ENCODE measurements around the gene SLC49A4. TPM values are rescaled to one million over a fixed set of nuclear protein-coding genes. Genes with fewer than 3 reads are reported as not detected.

SLC49A4 gene
- total and polyA plus RNA-seq, 12 donors, result 2.2 to 40.8 (median 17.5) TPM

- DNase-seq, result no peak
- Histone ChIP-seq H3K36me3 (replicated peaks in 1 of 2) (no peaks in the 10 kb centered on the region), H3K27ac (no peak overlapping the region), H3K9me3 (replicated peaks in 1 of 3) (no peaks in the 10 kb centered on the region), H3K27me3 (peaks cover 12% of the 10 kb centered on the region), H3K4me3 (no peak overlapping the region), H3K4me1 (replicated peaks in 1 of 2) (peaks cover 6 to 10% of the 10 kb centered on the region in 2 donors)
- WGBS, 4 donors, result 92 to 95% (median 94%) methylated on average over 19 to 20 of the region's 20 CpGs
- no peak for TF ChIP-seq POLR2A (IDR thresholded peaks at IDR 0.05)
- no peak for TF ChIP-seq CTCF (IDR thresholded peaks at IDR 0.05)
- intact Hi-C loops (cut with DNase I), result no loop called here
These were observed 131.5 kb downstream of the SLC49A4 start for GRCh38 chr3:122926322-122926721.

- intact Hi-C loops (cut with DNase I), result no loop called here
- WGBS, 4 donors, result 85 to 97% (median 92%) methylated on average over 3 of the region's 3 CpGs
- Histone ChIP-seq H3K27ac (no peak overlapping the region), H3K9me3 (replicated peaks in 1 of 3) (no peaks in the 10 kb centered on the region), H3K36me3 (replicated peaks in 1 of 2) (no peaks in the 10 kb centered on the region), H3K4me1 (replicated peaks in 1 of 2) (peaks cover 6 to 9% of the 10 kb centered on the region in 2 donors), H3K4me3 (no peak overlapping the region), H3K27me3 (peaks cover 7% of the 10 kb centered on the region)
- DNase-seq, result no peak
- TF ChIP-seq POLR2A (IDR thresholded peaks at IDR 0.05), result no peak
- TF ChIP-seq CTCF (IDR thresholded peaks at IDR 0.05), result no peak
These were observed 131.9 kb downstream of the SLC49A4 start for GRCh38 chr3:122926811-122927210.

- Histone ChIP-seq H3K36me3 (replicated peaks in 1 of 2) (no peaks in the 10 kb centered on the region), H3K27ac (no peak overlapping the region), H3K27me3 (no peaks in the 10 kb centered on the region), H3K4me1 (replicated peaks in 1 of 2) (peaks cover 0 to 5% of the 10 kb centered on the region in 2 donors), H3K4me3 (no peak overlapping the region), H3K9me3 (replicated peaks in 1 of 3) (no peaks in the 10 kb centered on the region)
- intact Hi-C loops (cut with DNase I), result no loop called here
- 85 to 96% (median 93%) methylated on average over 4 to 10 of the region's 10 CpGs for WGBS, 4 donors
- no peak for DNase-seq
- TF ChIP-seq POLR2A (IDR thresholded peaks at IDR 0.05), result no peak
- TF ChIP-seq CTCF (IDR thresholded peaks at IDR 0.05), result no peak
These were observed 132.9 kb downstream of the SLC49A4 start for GRCh38 chr3:122927726-122928125.

- TF ChIP-seq CTCF (IDR thresholded peaks at IDR 0.05) (no peak), POLR2A (IDR thresholded peaks at IDR 0.05) (no peak)
- WGBS, 4 donors, result 84 to 89% (median 86%) methylated on average over 15 to 24 of the region's 24 CpGs
- DNase-seq, result no peak
These were observed 133.7 kb downstream of the SLC49A4 start for GRCh38 chr3:122928396-122929187.

More at GRCh38 chr3:122928396-122929187, 133.7 kb downstream of the SLC49A4 start:
- no peaks in the 10 kb centered on the region for H3K36me3 ChIP-seq (replicated peaks in 1 of 2)
- intact Hi-C loops (cut with DNase I), result no loop called here
- H3K27me3 ChIP-seq, result no peaks in the 10 kb centered on the region
- H3K4me3 ChIP-seq, result no peak overlapping the region
- peaks cover 0 to 5% of the 10 kb centered on the region in 2 donors for H3K4me1 ChIP-seq (replicated peaks in 1 of 2)
- no peak overlapping the region for H3K27ac ChIP-seq
- H3K9me3 ChIP-seq (replicated peaks in 1 of 3), result no peaks in the 10 kb centered on the region

Data from adrenal gland (tissue), 12 donors.